Mesenteric fat pad (tissue), 1 donor: ENCODE measurements around the gene GKAP1. TPM values are rescaled to one million over a fixed set of nuclear protein-coding genes. Genes with fewer than 3 reads are reported as not detected.

Experiments used
- total RNA-seq: library from RNA; stranded (reverse); fragmentation: NEBNext Ultra II Directional; extraction: Animal tissue kit (Norgen Biotek cat#: 25700); gene quantifications from one replicate; pipeline ENCODE4 v1.2.1, GENCODE V29; 2021
- donor health status: DM: yes; HTN: yes; CAD: no.

GKAP1 gene
- total RNA-seq, 1 donor from 2014 or later = 8.1 TPM

Other genes with a start within 250 kb of the GKAP1 start
- gene IDNK, start 194.6 kb downstream of the GKAP1 start, total RNA-seq = 6.1 TPM
- gene UBQLN1, start 109.8 kb downstream of the GKAP1 start, total RNA-seq = 108 TPM
- 3.9 TPM for gene KIF27, start 103.7 kb upstream of the GKAP1 start, total RNA-seq
- gene HNRNPK, start 162.4 kb upstream of the GKAP1 start, total RNA-seq = 441 TPM
- 3.6 TPM for gene RMI1, start 163.0 kb upstream of the GKAP1 start, total RNA-seq